HG03460 (cell line): ENCODE results near the gene WSCD2.

Experiments
- ATAC-seq: cut with Tn5 transposase; IDR thresholded peaks from one replicate; pipeline ENCODE4 v1.9.1; 2021; ENCODE audit not compliant: unreplicated experiment

The WSCD2 gene

GRCh38 chr12:108126212-108126611 is 2.9 kb upstream of the WSCD2 start:
- no peak for ATAC-seq

GRCh38 chr12:108126990-108127501 is 2.0 kb upstream of the WSCD2 start:
- no peak for ATAC-seq

GRCh38 chr12:108127654-108128053 is 1.4 kb upstream of the WSCD2 start:
- no peak for ATAC-seq

- no peak for ATAC-seq
Measured at GRCh38 chr12:108128221-108129016, 669 bp upstream of the WSCD2 start.

GRCh38 chr12:108131035-108131434 is 1.9 kb downstream of the WSCD2 start:
- no peak for ATAC-seq

- ATAC-seq, result no peak
Measured at GRCh38 chr12:108131657-108132126, 2.6 kb downstream of the WSCD2 start.

GRCh38 chr12:108133482-108133881 is 4.4 kb downstream of the WSCD2 start:
- ATAC-seq, result no peak

- ATAC-seq, result no peak
Measured at GRCh38 chr12:108134744-108135143, 5.7 kb downstream of the WSCD2 start.

- no peak for ATAC-seq
Measured at GRCh38 chr12:108135627-108136026, 6.5 kb downstream of the WSCD2 start.

- no peak for ATAC-seq
Measured at GRCh38 chr12:108136697-108137096, 7.6 kb downstream of the WSCD2 start.

- no peak for ATAC-seq
Measured at GRCh38 chr12:108139454-108139853, 10.4 kb downstream of the WSCD2 start.

- no peak for ATAC-seq
Measured at GRCh38 chr12:108140501-108140900, 11.4 kb downstream of the WSCD2 start.

GRCh38 chr12:108141600-108142130 is 12.6 kb downstream of the WSCD2 start:
- ATAC-seq, result no peak

- no peak for ATAC-seq
Measured at GRCh38 chr12:108143144-108143543, 14.1 kb downstream of the WSCD2 start.

GRCh38 chr12:108144080-108144479 is 15.0 kb downstream of the WSCD2 start:
- ATAC-seq, result no peak

- no peak for ATAC-seq
Measured at GRCh38 chr12:108145011-108145410, 15.9 kb downstream of the WSCD2 start.

GRCh38 chr12:108146035-108146893 is 17.2 kb downstream of the WSCD2 start:
- no peak for ATAC-seq

GRCh38 chr12:108147279-108147678 is 18.2 kb downstream of the WSCD2 start:
- ATAC-seq, result no peak

GRCh38 chr12:108148521-108149074 is 19.5 kb downstream of the WSCD2 start:
- no peak for ATAC-seq

GRCh38 chr12:108150436-108150835 is 21.3 kb downstream of the WSCD2 start:
- ATAC-seq, result no peak

GRCh38 chr12:108151533-108152169 is 22.6 kb downstream of the WSCD2 start:
- ATAC-seq, result no peak
